CD4-positive, alpha-beta T cell treated with Interleukin-10 for 1 hour (primary cell): ENCODE measurements around the gene KCNG1.
A peak's percentile ranks its signal among the peaks of the same experiment; 100 is the strongest.
"Not testable (repeated sequence)": the region's sequence is repeated elsewhere in the genome, so short reads cannot be mapped to it uniquely, and the experiment has no call there.

Experiments
- DNase-seq: peaks from one replicate; pipeline ENCODE4 v3.0.0-alpha.2; 2020

Gene KCNG1

GRCh38 chr20:51022803-51023616 is at the start of gene KCNG1:
TSS of gene KCNG1 (minus strand) at chr20:51023107. CDS start at chr20:51010338, 12,769 bp downstream.
- peak; percentile 13 for DNase-seq

GRCh38 chr20:51070621-51071020 is 47.7 kb upstream of the KCNG1 start:
- DNase-seq = no peak

- no peak for DNase-seq
These were observed 44.9 kb upstream of the KCNG1 start for GRCh38 chr20:51067792-51068191.

GRCh38 chr20:51065615-51066014 is 42.7 kb upstream of the KCNG1 start:
- no peak for DNase-seq

- DNase-seq = no peak
These were observed 41.2 kb upstream of the KCNG1 start for GRCh38 chr20:51064137-51064536.

GRCh38 chr20:51062065-51062464 is 39.2 kb upstream of the KCNG1 start:
- DNase-seq = no peak

- DNase-seq = no peak
These were observed 38.6 kb upstream of the KCNG1 start for GRCh38 chr20:51061418-51062045.

- DNase-seq = no peak
These were observed 37.4 kb upstream of the KCNG1 start for GRCh38 chr20:51060301-51060700.

GRCh38 chr20:51059862-51060261 is 37.0 kb upstream of the KCNG1 start:
- no peak for DNase-seq

GRCh38 chr20:51058017-51058416 is 35.1 kb upstream of the KCNG1 start:
- no peak for DNase-seq

- DNase-seq = no peak
These were observed 31.3 kb upstream of the KCNG1 start for GRCh38 chr20:51054233-51054632.

- no peak for DNase-seq
These were observed 27.7 kb upstream of the KCNG1 start for GRCh38 chr20:51050531-51051075.

- no peak for DNase-seq
These were observed 23.4 kb upstream of the KCNG1 start for GRCh38 chr20:51046021-51046985.

GRCh38 chr20:51045492-51045891 is 22.6 kb upstream of the KCNG1 start:
- DNase-seq = not testable (repeated sequence)

- no peak for DNase-seq
These were observed 21.9 kb upstream of the KCNG1 start for GRCh38 chr20:51044796-51045195.

- DNase-seq = no peak
These were observed 20.9 kb upstream of the KCNG1 start for GRCh38 chr20:51043811-51044210.

GRCh38 chr20:51042657-51043247 is 19.8 kb upstream of the KCNG1 start:
- DNase-seq = no peak

GRCh38 chr20:51042064-51042463 is 19.2 kb upstream of the KCNG1 start:
- DNase-seq = no peak

GRCh38 chr20:51037532-51038115 is 14.7 kb upstream of the KCNG1 start:
- DNase-seq = no peak

- DNase-seq = no peak
These were observed 14.1 kb upstream of the KCNG1 start for GRCh38 chr20:51036827-51037531.

- DNase-seq = no peak
These were observed 13.3 kb upstream of the KCNG1 start for GRCh38 chr20:51036226-51036625.
